Stimulated activated CD4-positive, alpha-beta T cell treated with anti-CD3 and anti-CD28 coated beads, TNF-alpha, amount 100 ng/mL, for 48 hours (primary cell): ENCODE results near the gene METAP1.
"Not testable (repeated sequence)": the region's sequence is repeated elsewhere in the genome, so short reads cannot be mapped to it uniquely, and the experiment has no call there.

ENCODE experiments used
- DNase-seq, 3 donors: peaks; one replicate each; pipeline ENCODE4 v3.0.0-alpha.2; 2020; ENCODE audit warnings: low read depth in 3 of 3

The METAP1 gene

GRCh38 chr4:98995183-98996055 lies at the start of gene METAP1:
TSS of gene METAP1 (plus strand) at chr4:98995721. CDS start at chr4:98995754, 33 bp downstream.
- peak; percentile 88 to 94 (median 89) for DNase-seq

- DNase-seq = no peak
Measured at GRCh38 chr4:98946359-98946758, 49.2 kb upstream of the METAP1 start.

- no peak for DNase-seq
Measured at GRCh38 chr4:98950925-98951324, 44.6 kb upstream of the METAP1 start.

GRCh38 chr4:98951710-98952109 lies 43.8 kb upstream of the METAP1 start:
- DNase-seq = no peak

- DNase-seq = no peak
Measured at GRCh38 chr4:98955229-98955628, 40.3 kb upstream of the METAP1 start.

GRCh38 chr4:98958065-98958464 lies 37.5 kb upstream of the METAP1 start:
- no peak for DNase-seq

GRCh38 chr4:98959411-98959810 lies 36.1 kb upstream of the METAP1 start:
- no peak for DNase-seq

- DNase-seq = no peak
Measured at GRCh38 chr4:98961770-98962169, 33.8 kb upstream of the METAP1 start.

- no peak for DNase-seq
Measured at GRCh38 chr4:98963538-98964433, 31.7 kb upstream of the METAP1 start.

- DNase-seq = no peak
Measured at GRCh38 chr4:98966926-98967325, 28.6 kb upstream of the METAP1 start.

- no peak for DNase-seq
Measured at GRCh38 chr4:98967786-98968329, 27.7 kb upstream of the METAP1 start.

GRCh38 chr4:98969878-98970785 lies 25.4 kb upstream of the METAP1 start:
- DNase-seq = no peak

- DNase-seq = no peak
Measured at GRCh38 chr4:98976716-98977115, 18.8 kb upstream of the METAP1 start.

- DNase-seq = no peak
Measured at GRCh38 chr4:98977557-98977956, 18.0 kb upstream of the METAP1 start.

GRCh38 chr4:98987720-98988119 lies 7.8 kb upstream of the METAP1 start:
- DNase-seq = no peak

GRCh38 chr4:98992835-98993234 lies 2.7 kb upstream of the METAP1 start:
- not testable (repeated sequence) for DNase-seq

GRCh38 chr4:98993419-98994071 lies 2.0 kb upstream of the METAP1 start:
- no peak for DNase-seq

GRCh38 chr4:98994474-98995182 lies 893 bp upstream of the METAP1 start:
- no peak for DNase-seq

GRCh38 chr4:98996056-98996764 lies 689 bp downstream of the METAP1 start:
- DNase-seq = peak in 1 of 3 donors; percentile 6

- DNase-seq = no peak
Measured at GRCh38 chr4:98996765-98997068, 1.2 kb downstream of the METAP1 start.
